C4-2B (cell line): Measurements from ENCODE around the gene CATSPERD.

Experiments used
- H3K27ac ChIP-seq: fragments of 450-650 bp; 2 replicates; pipeline ENCODE4 v1.5.1; 2017
- ZFX ChIP-seq: fragments of 450-650 bp; IDR thresholded peaks from 2 replicates; pipeline ENCODE4 v1.6.1; 2017
- TF ChIP-seq, protein P1 (sequence below): fragments of 450-650 bp; conservative IDR thresholded peaks from 2 replicates; pipeline ENCODE4 v1.5.1; 2017; ENCODE audit warnings: mild to moderate bottlenecking

The CATSPERD gene

DNA sequence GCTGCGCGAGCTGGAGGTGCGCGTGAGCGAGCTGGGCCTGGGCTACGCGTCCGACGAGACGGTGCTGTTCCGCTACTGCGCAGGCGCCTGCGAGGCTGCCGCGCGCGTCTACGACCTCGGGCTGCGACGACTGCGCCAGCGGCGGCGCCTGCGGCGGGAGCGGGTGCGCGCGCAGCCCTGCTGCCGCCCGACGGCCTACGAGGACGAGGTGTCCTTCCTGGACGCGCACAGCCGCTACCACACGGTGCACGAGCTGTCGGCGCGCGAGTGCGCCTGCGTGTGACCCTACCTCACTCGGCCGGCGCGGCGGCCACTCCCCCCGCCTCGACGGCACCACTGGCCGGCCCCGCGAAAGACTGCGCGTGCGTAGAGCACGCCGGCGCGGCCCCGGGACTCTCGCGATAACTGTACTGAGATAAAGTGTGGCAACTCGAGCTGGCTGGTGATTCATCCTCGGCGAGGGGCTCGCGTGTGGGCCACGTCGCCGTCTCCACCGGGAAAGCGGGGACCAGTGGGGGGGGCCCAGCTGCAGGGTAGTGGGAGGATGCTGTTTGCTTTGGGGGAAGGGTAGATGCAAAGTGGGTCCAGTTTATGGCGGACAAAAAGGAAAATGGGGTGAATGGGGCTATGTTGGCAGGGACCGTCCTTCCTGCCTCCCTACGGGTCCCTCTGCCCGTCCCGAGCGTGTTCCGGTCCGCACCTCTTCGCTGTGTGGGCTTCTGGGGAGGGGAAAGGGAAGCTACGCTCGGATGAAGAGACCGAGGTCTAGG lies 107.6 kb downstream of the CATSPERD start:
- TF ChIP-seq, protein P1, sequence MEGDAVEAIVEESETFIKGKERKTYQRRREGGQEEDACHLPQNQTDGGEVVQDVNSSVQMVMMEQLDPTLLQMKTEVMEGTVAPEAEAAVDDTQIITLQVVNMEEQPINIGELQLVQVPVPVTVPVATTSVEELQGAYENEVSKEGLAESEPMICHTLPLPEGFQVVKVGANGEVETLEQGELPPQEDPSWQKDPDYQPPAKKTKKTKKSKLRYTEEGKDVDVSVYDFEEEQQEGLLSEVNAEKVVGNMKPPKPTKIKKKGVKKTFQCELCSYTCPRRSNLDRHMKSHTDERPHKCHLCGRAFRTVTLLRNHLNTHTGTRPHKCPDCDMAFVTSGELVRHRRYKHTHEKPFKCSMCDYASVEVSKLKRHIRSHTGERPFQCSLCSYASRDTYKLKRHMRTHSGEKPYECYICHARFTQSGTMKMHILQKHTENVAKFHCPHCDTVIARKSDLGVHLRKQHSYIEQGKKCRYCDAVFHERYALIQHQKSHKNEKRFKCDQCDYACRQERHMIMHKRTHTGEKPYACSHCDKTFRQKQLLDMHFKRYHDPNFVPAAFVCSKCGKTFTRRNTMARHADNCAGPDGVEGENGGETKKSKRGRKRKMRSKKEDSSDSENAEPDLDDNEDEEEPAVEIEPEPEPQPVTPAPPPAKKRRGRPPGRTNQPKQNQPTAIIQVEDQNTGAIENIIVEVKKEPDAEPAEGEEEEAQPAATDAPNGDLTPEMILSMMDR, result no peak
- peak; percentile 26; the same call in 1 of the 2 replicates for TF ChIP-seq ZFX
- peak overlapping the region; percentile 84 for H3K27ac ChIP-seq
